Measurements from ENCODE around the gene FKBP1B. TPM values are rescaled to one million over a fixed set of nuclear protein-coding genes. Genes with fewer than 3 reads are reported as not detected.

Gene FKBP1B
- polyA plus RNA-seq, 1 of the 3 experiments (the other 2 are of a cell fraction) = 69.7 TPM

DNA sequence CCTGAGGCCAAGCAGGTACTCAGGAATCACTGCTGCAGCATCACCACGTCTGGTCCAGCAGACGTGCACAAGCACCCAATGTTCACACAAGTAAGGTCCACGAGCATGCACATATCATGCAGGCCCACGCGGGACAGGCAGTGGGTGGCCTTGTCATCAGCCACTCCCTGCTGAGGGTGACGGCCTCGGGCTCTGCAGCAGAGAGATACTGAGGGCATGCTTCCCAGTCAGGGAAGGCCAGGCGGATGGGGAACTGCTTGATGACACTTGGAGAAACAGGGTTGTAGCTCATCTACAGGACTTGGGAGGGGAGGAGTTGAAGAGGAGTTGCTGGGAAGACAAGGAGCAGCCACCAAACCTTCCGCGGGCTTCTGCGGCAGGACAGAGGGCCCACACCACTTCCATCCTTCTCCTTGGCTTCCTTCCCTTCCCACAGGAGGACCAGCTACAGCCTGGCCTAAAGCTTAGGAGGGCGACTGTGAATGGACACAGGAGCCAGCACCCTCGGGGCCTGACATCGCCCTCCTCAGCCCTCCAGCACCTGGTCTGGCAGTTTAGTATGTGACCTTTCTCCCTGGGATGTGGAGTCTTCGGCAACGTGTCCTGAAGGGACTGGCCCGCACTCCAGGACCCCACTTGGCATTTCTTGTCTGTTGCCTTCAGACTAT lies 24.4 kb upstream of the FKBP1B start:
- Histone ChIP-seq H2AFZ (ENCODE audit: low read depth) (no peak overlapping the region), H3K9me2 (no peaks in the 10 kb centered on the region), H3K79me2 (ENCODE audit: insufficient read depth) (peaks cover 6% of the 10 kb centered on the region; the same call in 1 of the 2 replicates), H3K36me3 (replicated peaks in 1 of 2; ENCODE audit: control insufficient read depth in 1 of 2, insufficient read depth in 2 of 2, low read length in 1 of 2) (peaks cover 7 to 21% of the 10 kb centered on the region in 2 experiments), H4K20me1 (ENCODE audit: insufficient read depth) (no peaks in the 10 kb centered on the region), H3K4me2 (no peak overlapping the region), H3K4me1 (ENCODE audit: control insufficient read depth in 1 of 2, insufficient read depth in 2 of 2, low read depth in 1 of 2, low read length in 1 of 2) (no peaks in the 10 kb centered on the region), H3K27me3 (ENCODE audit: insufficient read depth) (no peaks in the 10 kb centered on the region), H3K4me3 (ENCODE audit: low read depth in 2 of 2, low read length in 1 of 2) (no peak overlapping the region), H3F3A (replicated peaks; ENCODE audit: insufficient read depth) (no peaks in the 10 kb centered on the region), H3K9me3 (no peaks in the 10 kb centered on the region), H3K27ac (ENCODE audit: low read depth in 2 of 2, low read length in 1 of 2) (no peak overlapping the region), H3K9ac (no peak overlapping the region)
- POLR2A ChIA-PET = no interaction called here
- no peak for TF ChIP-seq GABPA (IDR thresholded peaks at IDR 0.05; ENCODE audit: low read depth)
- TF ChIP-seq RCOR1 (IDR thresholded peaks at IDR 0.05; ENCODE audit: low read length) = no peak
- no peak for TF ChIP-seq GATA2 (CRISPR knock-in tag; IDR thresholded peaks at IDR 0.05)
- DNase-seq = no peak
- WGBS (ENCODE audit: low lambda C conversion rate) = 99% methylated on average over 9 of the region's 17 CpGs
- CTCF ChIA-PET = interaction anchor here (1.6 to 2.1 kb wide), 3 partner anchors 9 to 99 kb away, joined by 3 to 8 read pairs (median 6); partner anchors contain the start of gene ATAD2B

DNA sequence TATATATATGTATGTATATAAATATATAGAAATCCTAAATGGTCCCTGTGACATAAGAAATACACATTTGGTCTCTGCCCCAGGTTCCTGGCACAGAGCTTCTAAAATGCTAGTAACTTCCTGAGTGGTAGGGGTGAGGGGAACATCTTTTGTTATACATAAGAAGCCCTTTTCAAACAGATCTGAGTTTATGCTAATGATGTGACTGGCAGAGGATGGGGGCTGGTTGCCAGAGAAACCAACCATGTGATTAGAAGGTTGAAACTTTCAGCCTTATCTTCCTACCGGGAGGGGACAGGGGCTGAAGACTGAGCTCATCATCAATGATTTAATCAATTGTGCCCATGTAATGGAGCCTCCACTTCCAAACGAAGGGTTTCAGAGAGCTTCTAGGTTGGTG lies 23.3 kb upstream of the FKBP1B start:
- POLR2A ChIA-PET = interaction anchor here (1.5 kb wide), 1 partner anchor 21 kb away, joined by 3 read pairs; the partner anchor contains the start of gene WDCP
- H3K4me2 ChIP-seq = no peak overlapping the region
- 85% methylated on average over 2 of the region's 2 CpGs for WGBS (ENCODE audit: low lambda C conversion rate)

More for the DNA sequence above, 23.3 kb upstream of the FKBP1B start:
- Histone ChIP-seq H3K4me3 (ENCODE audit: low read depth in 2 of 2, low read length in 1 of 2) (no peak overlapping the region), H3F3A (replicated peaks; ENCODE audit: insufficient read depth) (peaks cover 4% of the 10 kb centered on the region), H3K27ac (ENCODE audit: low read depth in 2 of 2, low read length in 1 of 2) (no peak overlapping the region), H3K9me3 (no peaks in the 10 kb centered on the region), H3K36me3 (replicated peaks in 1 of 2; ENCODE audit: control insufficient read depth in 1 of 2, insufficient read depth in 2 of 2, low read length in 1 of 2) (peaks cover 12 to 32% of the 10 kb centered on the region in 2 experiments), H3K9ac (no peak overlapping the region), H3K27me3 (ENCODE audit: insufficient read depth) (no peaks in the 10 kb centered on the region), H3K9me2 (no peaks in the 10 kb centered on the region), H2AFZ (ENCODE audit: low read depth) (no peak overlapping the region), H4K20me1 (ENCODE audit: insufficient read depth) (no peaks in the 10 kb centered on the region), H3K4me1 (ENCODE audit: control insufficient read depth in 1 of 2, insufficient read depth in 2 of 2, low read depth in 1 of 2, low read length in 1 of 2) (no peaks in the 10 kb centered on the region; a peak in 1 of 4 replicates), H3K79me2 (ENCODE audit: insufficient read depth) (peaks cover 6% of the 10 kb centered on the region; the same call in 1 of the 2 replicates)
- no peak for DNase-seq
- TF ChIP-seq ELF1 (IDR thresholded peaks at IDR 0.05) (no peak), NRF1 (IDR thresholded peaks at IDR 0.05; ENCODE audit: low read depth, low read length) (no peak), POLR2AphosphoS5 (IDR thresholded peaks at IDR 0.05; ENCODE audit: low read depth, low read length) (no peak), EP300 (IDR thresholded peaks at IDR 0.05; ENCODE audit: borderline replicate concordance in 1 of 2, low read depth in 1 of 2, low read length in 1 of 2) (no peak), FOXM1 (IDR thresholded peaks at IDR 0.05; ENCODE audit: low read depth) (no peak), NFIC (IDR thresholded peaks at IDR 0.05; ENCODE audit: borderline replicate concordance) (no peak), JUND (IDR thresholded peaks at IDR 0.05) (no peak), MXI1 (IDR thresholded peaks at IDR 0.05; ENCODE audit: low read depth, low read length) (no peak), SIN3A (IDR thresholded peaks at IDR 0.05; ENCODE audit: borderline replicate concordance, low read depth, low read length) (no peak)
- TF ChIP-seq, protein P1, sequence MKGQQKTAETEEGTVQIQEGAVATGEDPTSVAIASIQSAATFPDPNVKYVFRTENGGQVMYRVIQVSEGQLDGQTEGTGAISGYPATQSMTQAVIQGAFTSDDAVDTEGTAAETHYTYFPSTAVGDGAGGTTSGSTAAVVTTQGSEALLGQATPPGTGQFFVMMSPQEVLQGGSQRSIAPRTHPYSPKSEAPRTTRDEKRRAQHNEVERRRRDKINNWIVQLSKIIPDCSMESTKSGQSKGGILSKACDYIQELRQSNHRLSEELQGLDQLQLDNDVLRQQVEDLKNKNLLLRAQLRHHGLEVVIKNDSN (IDR thresholded peaks at IDR 0.05; ENCODE audit: borderline replicate concordance, low read depth) = no peak
- TF ChIP-seq, protein P2, sequence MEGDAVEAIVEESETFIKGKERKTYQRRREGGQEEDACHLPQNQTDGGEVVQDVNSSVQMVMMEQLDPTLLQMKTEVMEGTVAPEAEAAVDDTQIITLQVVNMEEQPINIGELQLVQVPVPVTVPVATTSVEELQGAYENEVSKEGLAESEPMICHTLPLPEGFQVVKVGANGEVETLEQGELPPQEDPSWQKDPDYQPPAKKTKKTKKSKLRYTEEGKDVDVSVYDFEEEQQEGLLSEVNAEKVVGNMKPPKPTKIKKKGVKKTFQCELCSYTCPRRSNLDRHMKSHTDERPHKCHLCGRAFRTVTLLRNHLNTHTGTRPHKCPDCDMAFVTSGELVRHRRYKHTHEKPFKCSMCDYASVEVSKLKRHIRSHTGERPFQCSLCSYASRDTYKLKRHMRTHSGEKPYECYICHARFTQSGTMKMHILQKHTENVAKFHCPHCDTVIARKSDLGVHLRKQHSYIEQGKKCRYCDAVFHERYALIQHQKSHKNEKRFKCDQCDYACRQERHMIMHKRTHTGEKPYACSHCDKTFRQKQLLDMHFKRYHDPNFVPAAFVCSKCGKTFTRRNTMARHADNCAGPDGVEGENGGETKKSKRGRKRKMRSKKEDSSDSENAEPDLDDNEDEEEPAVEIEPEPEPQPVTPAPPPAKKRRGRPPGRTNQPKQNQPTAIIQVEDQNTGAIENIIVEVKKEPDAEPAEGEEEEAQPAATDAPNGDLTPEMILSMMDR (IDR thresholded peaks at IDR 0.05) = no peak
- CTCF ChIA-PET = interaction anchor here (0.9 to 2.1 kb wide), 3 partner anchors 8 to 35 kb away, joined by 3 to 8 read pairs (median 6); no protein-coding TSS in a partner anchor
